Measurements from ENCODE around the gene UNC5A.

The UNC5A gene

GRCh38 chr5:176781638-176782570, 28.5 kb upstream of the UNC5A start:
- no peak for DNase-seq

GRCh38 chr5:176784218-176785165, 25.9 kb upstream of the UNC5A start:
- DNase-seq, result no peak

- DNase-seq, result no peak
Observed at GRCh38 chr5:176785184-176786145, 24.9 kb upstream of the UNC5A start.

GRCh38 chr5:176787676-176788075, 22.7 kb upstream of the UNC5A start:
- DNase-seq, result no peak

GRCh38 chr5:176788091-176788490, 22.3 kb upstream of the UNC5A start:
- DNase-seq, result no peak

GRCh38 chr5:176788941-176789872, 21.2 kb upstream of the UNC5A start:
- no peak for DNase-seq

GRCh38 chr5:176789873-176790615, 20.3 kb upstream of the UNC5A start:
- DNase-seq, result no peak

- no peak for DNase-seq
Observed at GRCh38 chr5:176790941-176791340, 19.4 kb upstream of the UNC5A start.

- DNase-seq, result no peak
Observed at GRCh38 chr5:176792655-176793342, 17.6 kb upstream of the UNC5A start.

GRCh38 chr5:176793343-176793699, 17.0 kb upstream of the UNC5A start:
- DNase-seq, result no peak

- no peak for DNase-seq
Observed at GRCh38 chr5:176793736-176794135, 16.6 kb upstream of the UNC5A start.

- no peak for DNase-seq
Observed at GRCh38 chr5:176794509-176794908, 15.8 kb upstream of the UNC5A start.

GRCh38 chr5:176796411-176796810, 13.9 kb upstream of the UNC5A start:
- no peak for DNase-seq

GRCh38 chr5:176796970-176797369, 13.4 kb upstream of the UNC5A start:
- no peak for DNase-seq

- no peak for DNase-seq
Observed at GRCh38 chr5:176797456-176798050, 12.8 kb upstream of the UNC5A start.

- no peak for DNase-seq
Observed at GRCh38 chr5:176798086-176798876, 12.1 kb upstream of the UNC5A start.

- no peak for DNase-seq
Observed at GRCh38 chr5:176798949-176799348, 11.4 kb upstream of the UNC5A start.

- no peak for DNase-seq
Observed at GRCh38 chr5:176799488-176799887, 10.9 kb upstream of the UNC5A start.

- no peak for DNase-seq
Observed at GRCh38 chr5:176800024-176800423, 10.3 kb upstream of the UNC5A start.

Data from left hindlimb (tissue), 1 donor.